ENCODE results near the gene SPATS2L.

SPATS2L gene

GRCh38 chr2:200297989-200298388, 8.5 kb upstream of the SPATS2L start:
- DNase-seq (ENCODE audit: low read depth, low spot score), result no peak
- no peaks in the 10 kb centered on the region for H3K9me3 ChIP-seq (ENCODE audit: insufficient read depth, low read length)
- H3K4me1 ChIP-seq (ENCODE audit: insufficient read depth, insufficient read length), result no peaks in the 10 kb centered on the region
- TF ChIP-seq SUZ12 (IDR thresholded peaks at IDR 0.05; ENCODE audit: extremely low read depth, insufficient read depth, insufficient read length) (no peak), YY1 (IDR thresholded peaks at IDR 0.05; ENCODE audit: insufficient read depth, insufficient read length) (no peak), ZNF274 (IDR thresholded peaks at IDR 0.05; ENCODE audit: low read depth, low read length) (no peak)
- H3K4me3 ChIP-seq (ENCODE audit: insufficient read length, low read depth), result no peak overlapping the region
- H3K27me3 ChIP-seq (ENCODE audit: insufficient read depth, insufficient read length), result peaks cover 2% of the 10 kb centered on the region
- no peaks in the 10 kb centered on the region for H3K36me3 ChIP-seq (ENCODE audit: insufficient read depth, insufficient read length, low read length)
- H3K9ac ChIP-seq (ENCODE audit: insufficient read length, low read depth), result no peak overlapping the region

- no peak overlapping the region for H3K4me3 ChIP-seq (ENCODE audit: insufficient read length, low read depth)
- peaks cover 2% of the 10 kb centered on the region for H3K27me3 ChIP-seq (ENCODE audit: insufficient read depth, insufficient read length)
- no peaks in the 10 kb centered on the region for H3K4me1 ChIP-seq (ENCODE audit: insufficient read depth, insufficient read length)
- no peak for TF ChIP-seq YY1 (IDR thresholded peaks at IDR 0.05; ENCODE audit: insufficient read depth, insufficient read length)
- no peak for TF ChIP-seq SUZ12 (IDR thresholded peaks at IDR 0.05; ENCODE audit: extremely low read depth, insufficient read depth, insufficient read length)
- no peak for TF ChIP-seq ZNF274 (IDR thresholded peaks at IDR 0.05; ENCODE audit: low read depth, low read length)
- H3K9ac ChIP-seq (ENCODE audit: insufficient read length, low read depth), result no peak overlapping the region
- no peak for DNase-seq (ENCODE audit: low read depth, low spot score)
- no peaks in the 10 kb centered on the region for H3K9me3 ChIP-seq (ENCODE audit: insufficient read depth, low read length)
- H3K36me3 ChIP-seq (ENCODE audit: insufficient read depth, insufficient read length, low read length), result no peaks in the 10 kb centered on the region
Observed at GRCh38 chr2:200298816-200299215, 7.7 kb upstream of the SPATS2L start.

GRCh38 chr2:200300065-200300464, 6.4 kb upstream of the SPATS2L start:
- Histone ChIP-seq H3K9ac (ENCODE audit: insufficient read length, low read depth) (no peak overlapping the region), H3K36me3 (ENCODE audit: insufficient read depth, insufficient read length, low read length) (no peaks in the 10 kb centered on the region), H3K4me3 (ENCODE audit: insufficient read length, low read depth) (no peak overlapping the region), H3K27me3 (ENCODE audit: insufficient read depth, insufficient read length) (peaks cover 11% of the 10 kb centered on the region), H3K4me1 (ENCODE audit: insufficient read depth, insufficient read length) (no peaks in the 10 kb centered on the region), H3K9me3 (ENCODE audit: insufficient read depth, low read length) (no peaks in the 10 kb centered on the region)
- TF ChIP-seq SUZ12 (IDR thresholded peaks at IDR 0.05; ENCODE audit: extremely low read depth, insufficient read depth, insufficient read length) (no peak), YY1 (IDR thresholded peaks at IDR 0.05; ENCODE audit: insufficient read depth, insufficient read length) (no peak), ZNF274 (IDR thresholded peaks at IDR 0.05; ENCODE audit: low read depth, low read length) (no peak)
- DNase-seq (ENCODE audit: low read depth, low spot score), result no peak

GRCh38 chr2:200300638-200301314, 5.7 kb upstream of the SPATS2L start:
- no peak for DNase-seq (ENCODE audit: low read depth, low spot score)
- no peaks in the 10 kb centered on the region for H3K36me3 ChIP-seq (ENCODE audit: insufficient read depth, insufficient read length, low read length)
- no peak overlapping the region for H3K9ac ChIP-seq (ENCODE audit: insufficient read length, low read depth)

GRCh38 chr2:200301953-200302858, 4.3 kb upstream of the SPATS2L start:
- Histone ChIP-seq H3K36me3 (ENCODE audit: insufficient read depth, insufficient read length, low read length) (no peaks in the 10 kb centered on the region), H3K9ac (ENCODE audit: insufficient read length, low read depth) (no peak overlapping the region), H3K27me3 (ENCODE audit: insufficient read depth, insufficient read length) (peaks cover 22% of the 10 kb centered on the region), H3K4me3 (ENCODE audit: insufficient read length, low read depth) (no peak overlapping the region), H3K9me3 (ENCODE audit: insufficient read depth, low read length) (no peaks in the 10 kb centered on the region), H3K4me1 (ENCODE audit: insufficient read depth, insufficient read length) (no peaks in the 10 kb centered on the region)
- no peak for TF ChIP-seq ZNF274 (IDR thresholded peaks at IDR 0.05; ENCODE audit: low read depth, low read length)
- no peak for TF ChIP-seq SUZ12 (IDR thresholded peaks at IDR 0.05; ENCODE audit: extremely low read depth, insufficient read depth, insufficient read length)
- TF ChIP-seq YY1 (IDR thresholded peaks at IDR 0.05; ENCODE audit: insufficient read depth, insufficient read length), result no peak
- no peak for DNase-seq (ENCODE audit: low read depth, low spot score)

More at GRCh38 chr2:200300638-200301314, 5.7 kb upstream of the SPATS2L start:
- Histone ChIP-seq H3K9me3 (ENCODE audit: insufficient read depth, low read length) (no peaks in the 10 kb centered on the region), H3K27me3 (ENCODE audit: insufficient read depth, insufficient read length) (peaks cover 16% of the 10 kb centered on the region), H3K4me1 (ENCODE audit: insufficient read depth, insufficient read length) (no peaks in the 10 kb centered on the region), H3K4me3 (ENCODE audit: insufficient read length, low read depth) (no peak overlapping the region)
- no peak for TF ChIP-seq SUZ12 (IDR thresholded peaks at IDR 0.05; ENCODE audit: extremely low read depth, insufficient read depth, insufficient read length)
- no peak for TF ChIP-seq YY1 (IDR thresholded peaks at IDR 0.05; ENCODE audit: insufficient read depth, insufficient read length)

DNA sequence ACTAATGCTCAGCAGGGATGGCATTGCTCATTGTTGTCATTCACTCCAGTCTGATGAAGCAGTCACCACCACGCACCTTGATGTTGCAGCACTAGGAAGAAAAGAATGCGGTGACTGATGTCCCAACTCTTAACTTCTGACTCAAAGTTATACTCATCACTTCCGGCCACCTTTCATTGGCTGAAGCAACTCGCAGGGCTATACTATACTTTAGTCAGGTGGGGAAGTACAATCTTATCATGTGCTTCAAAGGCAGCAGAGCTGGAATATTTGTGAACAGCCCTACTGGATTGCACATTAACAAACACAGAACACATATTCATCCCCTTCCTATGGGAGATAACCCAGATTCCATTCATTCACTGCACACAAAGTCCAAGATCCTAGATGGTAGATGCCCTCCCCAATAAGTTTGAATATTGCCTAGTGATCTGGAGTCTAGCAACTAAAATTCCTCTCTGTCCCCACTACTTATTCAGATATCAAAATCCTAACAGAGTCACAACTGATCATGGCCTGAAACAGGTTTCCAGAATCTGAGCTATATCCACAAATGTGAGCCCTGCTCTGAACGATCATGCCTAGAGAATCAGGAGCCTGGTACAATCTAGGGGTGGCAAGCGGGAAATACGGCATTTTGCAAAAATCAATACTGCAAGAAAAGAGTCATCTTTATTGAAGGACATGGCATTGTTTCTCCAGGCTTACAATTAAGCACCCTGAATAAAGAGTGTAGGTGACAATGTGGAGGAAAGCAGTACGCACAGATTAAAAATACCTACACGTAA, 3.4 kb upstream of the SPATS2L start:
- TF ChIP-seq ZNF274 (IDR thresholded peaks at IDR 0.05; ENCODE audit: low read depth, low read length) (no peak), SUZ12 (IDR thresholded peaks at IDR 0.05; ENCODE audit: extremely low read depth, insufficient read depth, insufficient read length) (no peak), YY1 (IDR thresholded peaks at IDR 0.05; ENCODE audit: insufficient read depth, insufficient read length) (no peak)
- Histone ChIP-seq H3K9me3 (ENCODE audit: insufficient read depth, low read length) (no peaks in the 10 kb centered on the region), H3K4me3 (ENCODE audit: insufficient read length, low read depth) (no peak overlapping the region), H3K4me1 (ENCODE audit: insufficient read depth, insufficient read length) (no peaks in the 10 kb centered on the region), H3K27me3 (ENCODE audit: insufficient read depth, insufficient read length) (peaks cover 31% of the 10 kb centered on the region), H3K36me3 (ENCODE audit: insufficient read depth, insufficient read length, low read length) (no peaks in the 10 kb centered on the region), H3K9ac (ENCODE audit: insufficient read length, low read depth) (no peak overlapping the region)
- DNase-seq (ENCODE audit: low read depth, low spot score), result no peak

Data from NT2/D1 (cell line).